Type B pancreatic cell (in vitro differentiated cells): ENCODE measurements around the gene CELA3B. TPM values are rescaled to one million over a fixed set of nuclear protein-coding genes. Genes with fewer than 3 reads are reported as not detected.
A peak's percentile ranks its signal among the peaks of the same experiment; 100 is the strongest.
"Not testable (repeated sequence)": the region's sequence is repeated elsewhere in the genome, so short reads cannot be mapped to it uniquely, and the experiment has no call there.

Experiments
- DNase-seq: peaks from one replicate; pipeline ENCODE4 v3.0.0; 2021; ENCODE audit warnings: mixed read lengths; ENCODE audit not compliant: unreplicated experiment; ENCODE audit errors: extremely low spot score
- H3K27ac Mint-ChIP-seq: 2 replicates; pipeline ENCODE4 v1.8.0; 2021; ENCODE audit warnings: mild to moderate bottlenecking, mixed read lengths
- H3K27me3 Mint-ChIP-seq: 2 replicates; pipeline ENCODE4 v1.8.0; 2021; ENCODE audit warnings: mixed read lengths
- H3K36me3 Mint-ChIP-seq: 2 replicates; pipeline ENCODE4 v1.8.0; 2021; ENCODE audit warnings: mixed read lengths
- H3K4me1 Mint-ChIP-seq: one replicate; pipeline ENCODE4 v1.8.0; 2021; ENCODE audit warnings: mixed read lengths; ENCODE audit not compliant: unreplicated experiment
- H3K4me3 Mint-ChIP-seq: 2 replicates; pipeline ENCODE4 v1.8.0; 2021; ENCODE audit warnings: mild to moderate bottlenecking, mixed read lengths
- H3K9me3 Mint-ChIP-seq: 2 replicates; pipeline ENCODE4 v1.8.0; 2021; ENCODE audit warnings: mixed read lengths
- total RNA-seq: library from RNA; stranded (reverse); gene quantifications from 2 replicates; pipeline ENCODE4 v1.2.1, GENCODE V29; 2021; ENCODE audit warnings: low replicate concordance
- TF ChIP-seq, protein P1 (sequence below): fragments of 200-600 bp; sonication (generic); conservative IDR thresholded peaks from 2 replicates; pipeline ENCODE4 v1.5.0; 2021; ENCODE audit warnings: antibody characterized with exemption, mild to moderate bottlenecking

Gene CELA3B
- total RNA-seq, 1 donor from 2014 or later: not detected

DNA sequence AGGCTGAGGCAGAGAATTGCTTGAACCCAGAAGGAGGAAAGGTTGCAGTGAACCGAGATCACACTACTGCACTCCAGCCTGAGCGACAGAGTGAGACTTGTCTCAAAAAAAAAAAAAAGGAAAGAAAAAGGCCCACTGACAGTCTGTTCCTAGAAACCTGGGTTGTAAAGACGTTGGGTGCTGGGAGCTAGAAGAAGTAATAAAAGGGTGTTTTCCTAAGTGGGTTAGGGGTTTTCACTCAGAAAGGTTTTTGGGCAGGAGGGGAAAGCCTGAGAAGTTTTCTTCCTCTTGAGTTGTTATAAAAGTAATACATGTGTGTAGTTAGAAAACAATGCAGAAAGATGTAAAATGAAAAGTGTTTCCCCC lies 50.1 kb downstream of the CELA3B start:
- no peak for DNase-seq
- Mint-ChIP-seq H3K36me3 (no peaks in the 10 kb centered on the region), H3K27ac (no peak overlapping the region), H3K27me3 (no peaks in the 10 kb centered on the region), H3K4me3 (peak overlapping the region; percentile 54), H3K4me1 (peaks cover 28% of the 10 kb centered on the region), H3K9me3 (no peaks in the 10 kb centered on the region)
- TF ChIP-seq, protein P1, sequence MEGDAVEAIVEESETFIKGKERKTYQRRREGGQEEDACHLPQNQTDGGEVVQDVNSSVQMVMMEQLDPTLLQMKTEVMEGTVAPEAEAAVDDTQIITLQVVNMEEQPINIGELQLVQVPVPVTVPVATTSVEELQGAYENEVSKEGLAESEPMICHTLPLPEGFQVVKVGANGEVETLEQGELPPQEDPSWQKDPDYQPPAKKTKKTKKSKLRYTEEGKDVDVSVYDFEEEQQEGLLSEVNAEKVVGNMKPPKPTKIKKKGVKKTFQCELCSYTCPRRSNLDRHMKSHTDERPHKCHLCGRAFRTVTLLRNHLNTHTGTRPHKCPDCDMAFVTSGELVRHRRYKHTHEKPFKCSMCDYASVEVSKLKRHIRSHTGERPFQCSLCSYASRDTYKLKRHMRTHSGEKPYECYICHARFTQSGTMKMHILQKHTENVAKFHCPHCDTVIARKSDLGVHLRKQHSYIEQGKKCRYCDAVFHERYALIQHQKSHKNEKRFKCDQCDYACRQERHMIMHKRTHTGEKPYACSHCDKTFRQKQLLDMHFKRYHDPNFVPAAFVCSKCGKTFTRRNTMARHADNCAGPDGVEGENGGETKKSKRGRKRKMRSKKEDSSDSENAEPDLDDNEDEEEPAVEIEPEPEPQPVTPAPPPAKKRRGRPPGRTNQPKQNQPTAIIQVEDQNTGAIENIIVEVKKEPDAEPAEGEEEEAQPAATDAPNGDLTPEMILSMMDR: no peak

DNA sequence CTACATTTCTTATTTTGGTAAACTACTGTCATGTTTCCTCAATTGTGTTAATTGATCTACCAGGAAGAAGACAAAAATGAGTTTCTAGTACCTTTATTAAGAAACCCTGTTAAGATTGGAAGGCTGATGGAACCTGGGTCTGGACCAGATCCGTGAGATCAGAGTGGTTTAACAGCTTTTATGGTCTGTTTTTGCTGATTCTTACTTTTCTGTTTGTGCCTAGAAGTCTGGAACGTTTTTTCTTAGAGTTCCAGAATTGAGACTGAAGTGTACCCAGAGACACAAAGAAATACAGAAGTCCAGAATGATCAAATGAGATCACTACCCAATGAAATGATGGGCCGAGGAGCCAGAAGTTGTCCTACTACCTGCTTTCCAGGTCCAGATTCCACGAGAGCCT lies 53.2 kb downstream of the CELA3B start:
- Mint-ChIP-seq H3K27me3 (no peaks in the 10 kb centered on the region), H3K27ac (no peak overlapping the region), H3K4me1 (peaks cover 13% of the 10 kb centered on the region), H3K36me3 (no peaks in the 10 kb centered on the region), H3K4me3 (no peak overlapping the region), H3K9me3 (no peaks in the 10 kb centered on the region)
- TF ChIP-seq, protein P1: no peak
- no peak for DNase-seq

DNA sequence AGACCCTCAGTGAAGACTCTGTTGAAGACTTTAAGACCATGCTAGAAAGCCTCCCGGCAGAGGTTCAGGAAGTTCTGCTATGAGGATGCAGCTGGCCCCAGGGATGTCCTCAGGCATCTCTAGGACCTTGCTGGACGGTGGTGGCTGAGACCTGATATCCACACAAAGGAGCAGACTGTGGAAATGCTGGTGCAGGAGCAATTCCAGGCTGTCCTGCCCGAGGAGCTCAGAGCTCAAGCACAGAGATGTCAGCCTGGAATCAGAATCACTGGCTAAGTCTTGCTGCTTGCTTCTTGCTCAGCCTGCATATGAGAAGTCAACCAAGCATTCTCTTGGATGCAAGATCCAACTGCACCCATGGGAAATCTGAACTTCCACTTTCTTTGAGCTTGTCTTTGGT lies 53.7 kb downstream of the CELA3B start:
- TF ChIP-seq, protein P1: no peak
- Mint-ChIP-seq H3K4me1 (peaks cover 11% of the 10 kb centered on the region), H3K9me3 (no peaks in the 10 kb centered on the region), H3K4me3 (no peak overlapping the region), H3K36me3 (no peaks in the 10 kb centered on the region), H3K27ac (no peak overlapping the region), H3K27me3 (no peaks in the 10 kb centered on the region)
- no peak for DNase-seq

DNA sequence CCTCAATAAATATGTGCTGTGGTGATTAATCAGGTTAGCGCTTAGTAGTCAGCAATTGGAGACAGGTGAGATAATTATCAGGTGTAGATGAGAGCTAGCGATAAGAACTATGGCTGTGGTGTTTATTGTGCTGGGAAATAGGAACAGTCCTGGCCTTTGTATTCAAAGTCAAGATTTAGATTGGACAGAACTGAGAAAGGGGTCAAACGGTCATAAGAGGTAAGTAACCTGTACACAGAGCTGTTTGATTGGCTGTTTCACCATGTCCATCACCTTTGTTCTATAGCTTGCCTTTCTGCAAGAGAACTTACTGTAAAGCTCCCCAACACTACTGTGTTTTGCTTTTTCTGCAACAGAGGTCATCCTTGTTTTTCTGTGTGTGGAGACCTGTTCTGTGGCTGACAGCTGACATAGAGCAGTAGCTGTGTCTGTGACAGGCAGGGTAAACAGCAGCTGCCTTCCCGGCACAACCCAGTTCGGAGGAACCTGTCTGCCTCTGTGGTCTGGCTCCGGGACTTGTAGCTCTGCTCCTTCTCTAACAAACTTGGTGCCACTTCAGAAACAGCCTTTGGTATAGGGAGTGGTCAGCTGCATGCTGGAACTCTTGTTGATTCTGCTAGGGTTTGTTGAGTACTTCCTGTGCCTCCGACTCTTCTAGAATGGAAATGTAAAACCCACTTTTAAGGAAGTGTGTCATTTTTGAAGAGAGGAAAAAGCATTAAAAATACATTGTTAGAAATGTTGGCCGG lies 54.6 kb downstream of the CELA3B start:
- Mint-ChIP-seq H3K36me3 (no peaks in the 10 kb centered on the region), H3K27me3 (no peaks in the 10 kb centered on the region), H3K4me1 (peaks cover 5% of the 10 kb centered on the region), H3K4me3 (no peak overlapping the region), H3K9me3 (no peaks in the 10 kb centered on the region), H3K27ac (peak overlapping the region; percentile 44)
- DNase-seq: no peak
- TF ChIP-seq, protein P1: no peak

DNA sequence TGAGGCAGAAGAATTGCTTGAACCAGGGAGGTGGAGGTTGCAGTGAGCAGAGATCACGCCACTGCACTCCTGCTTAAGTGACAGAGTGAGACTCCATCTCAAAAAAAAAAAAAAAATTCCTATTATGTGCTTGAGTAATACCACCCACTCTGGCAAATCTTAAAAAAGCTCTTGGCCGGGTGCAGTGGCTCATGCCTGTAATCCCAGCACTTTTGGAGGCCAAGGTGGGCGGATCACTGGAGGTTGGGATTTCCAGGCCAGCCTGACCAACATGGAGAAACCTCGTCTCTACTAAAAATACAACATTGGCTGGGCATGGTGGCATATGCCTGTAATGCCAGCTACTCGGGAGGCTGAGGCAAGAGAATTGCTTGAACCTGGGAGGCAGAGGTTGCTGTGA lies 58.0 kb downstream of the CELA3B start:
- H3K27me3 Mint-ChIP-seq, DNase-seq, H3K9me3 Mint-ChIP-seq, H3K4me1 Mint-ChIP-seq, H3K27ac Mint-ChIP-seq, H3K36me3 Mint-ChIP-seq, H3K4me3 Mint-ChIP-seq: not testable (repeated sequence)

DNA sequence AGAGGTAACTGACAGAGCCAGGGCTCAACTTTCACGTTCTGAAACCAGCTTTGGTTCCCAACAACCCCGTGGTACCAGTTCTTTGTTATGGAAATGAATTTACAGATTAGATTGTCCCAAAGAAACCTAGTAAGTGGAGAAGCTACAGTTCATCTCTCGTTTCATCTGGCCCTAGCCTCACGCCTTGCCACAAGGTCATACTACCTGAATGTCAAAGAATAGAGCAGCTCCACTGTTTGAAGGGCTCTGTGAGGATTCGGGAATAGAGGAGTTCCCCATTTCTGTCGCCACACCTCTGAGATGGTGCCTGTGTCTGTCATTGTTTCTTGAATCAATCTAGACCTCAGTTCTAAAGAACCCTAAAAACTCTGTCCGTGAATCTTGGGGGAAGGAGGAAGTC lies 60.7 kb downstream of the CELA3B start:
- Mint-ChIP-seq H3K27me3 (no peaks in the 10 kb centered on the region), H3K4me1 (peaks cover 10% of the 10 kb centered on the region), H3K36me3 (no peaks in the 10 kb centered on the region), H3K4me3 (no peak overlapping the region), H3K9me3 (no peaks in the 10 kb centered on the region), H3K27ac (no peak overlapping the region)
- DNase-seq: no peak
- TF ChIP-seq, protein P1: no peak
